Measurements from ENCODE around the gene SPRY1. TPM values are rescaled to one million over a fixed set of nuclear protein-coding genes. Genes with fewer than 3 reads are reported as not detected.

The SPRY1 gene
- total RNA-seq, 1 experiment from 2014 or later: 4.8 TPM

DNA sequence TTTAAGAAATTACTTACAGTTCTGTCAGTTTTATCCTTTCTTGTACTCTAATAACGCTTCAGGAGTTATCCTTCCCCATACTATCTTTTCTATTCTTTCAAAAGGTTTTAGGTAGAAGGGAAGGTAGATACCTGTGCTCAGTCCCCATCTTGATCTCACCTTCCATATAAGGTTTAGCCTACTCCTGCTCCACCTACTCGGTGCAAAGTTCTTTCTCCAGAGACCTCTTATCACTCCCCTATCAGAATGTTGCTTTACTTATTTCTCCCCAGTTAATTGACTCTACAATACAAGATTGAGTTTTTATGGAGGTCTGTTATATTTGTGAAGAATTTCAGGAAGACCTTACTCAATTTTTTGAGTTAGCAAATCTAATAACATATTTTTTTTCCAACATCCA, 33.9 kb downstream of the SPRY1 start:
- Histone ChIP-seq H3K79me2 (ENCODE audit: insufficient read depth, low read length) (no peaks in the 10 kb centered on the region), H3K27me3 (ENCODE audit: insufficient read depth, low read length) (no peaks in the 10 kb centered on the region), H3K9me3 (ENCODE audit: control insufficient read depth in 1 of 2, insufficient read depth in 1 of 2, low read depth in 1 of 2, low read length in 2 of 2) (no peaks in the 10 kb centered on the region), H3K36me3 (ENCODE audit: control insufficient read depth in 1 of 2, insufficient read depth in 2 of 2, low read length in 2 of 2) (no peaks in the 10 kb centered on the region), H3K4me3 (replicated peaks in 1 of 2; ENCODE audit: low read depth in 1 of 2, low read length in 2 of 2) (no peak overlapping the region), H3K4me1 (ENCODE audit: control insufficient read depth in 1 of 2, insufficient read depth in 2 of 2, low read length in 2 of 2) (no peaks in the 10 kb centered on the region), H3K9me2 (ENCODE audit: insufficient read depth) (no peaks in the 10 kb centered on the region), H2AFZ (ENCODE audit: low read depth, low read length, poor library complexity, severe bottlenecking) (no peak overlapping the region), H3K9ac (ENCODE audit: low read length) (no peak overlapping the region), H4K20me1 (ENCODE audit: insufficient read depth) (no peaks in the 10 kb centered on the region), H3K27ac (ENCODE audit: low read depth, low read length) (no peak overlapping the region), H3K4me2 (ENCODE audit: low read length) (no peak overlapping the region)
- CTCF ChIA-PET: no interaction called here
- TF ChIP-seq EZH2 (IDR thresholded peaks at IDR 0.05) (no peak), SIN3A (IDR thresholded peaks at IDR 0.05; ENCODE audit: low read depth) (no peak), JUND (IDR thresholded peaks at IDR 0.05) (no peak), POLR2AphosphoS5 (IDR thresholded peaks at IDR 0.05; ENCODE audit: low read depth, low read length) (no peak), SRF (IDR thresholded peaks at IDR 0.05; ENCODE audit: low read depth) (no peak), ZNF274 (IDR thresholded peaks at IDR 0.05; ENCODE audit: low read depth, low read length) (no peak), RAD21 (IDR thresholded peaks at IDR 0.05; ENCODE audit: low read depth) (no peak), ELF1 (IDR thresholded peaks at IDR 0.05; ENCODE audit: borderline replicate concordance, low read depth) (no peak)
- TF ChIP-seq, protein P1, sequence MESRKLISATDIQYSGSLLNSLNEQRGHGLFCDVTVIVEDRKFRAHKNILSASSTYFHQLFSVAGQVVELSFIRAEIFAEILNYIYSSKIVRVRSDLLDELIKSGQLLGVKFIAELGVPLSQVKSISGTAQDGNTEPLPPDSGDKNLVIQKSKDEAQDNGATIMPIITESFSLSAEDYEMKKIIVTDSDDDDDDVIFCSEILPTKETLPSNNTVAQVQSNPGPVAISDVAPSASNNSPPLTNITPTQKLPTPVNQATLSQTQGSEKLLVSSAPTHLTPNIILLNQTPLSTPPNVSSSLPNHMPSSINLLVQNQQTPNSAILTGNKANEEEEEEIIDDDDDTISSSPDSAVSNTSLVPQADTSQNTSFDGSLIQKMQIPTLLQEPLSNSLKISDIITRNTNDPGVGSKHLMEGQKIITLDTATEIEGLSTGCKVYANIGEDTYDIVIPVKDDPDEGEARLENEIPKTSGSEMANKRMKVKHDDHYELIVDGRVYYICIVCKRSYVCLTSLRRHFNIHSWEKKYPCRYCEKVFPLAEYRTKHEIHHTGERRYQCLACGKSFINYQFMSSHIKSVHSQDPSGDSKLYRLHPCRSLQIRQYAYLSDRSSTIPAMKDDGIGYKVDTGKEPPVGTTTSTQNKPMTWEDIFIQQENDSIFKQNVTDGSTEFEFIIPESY (IDR thresholded peaks at IDR 0.05; ENCODE audit: extremely low read depth, insufficient replicate concordance, low read length): no peak
- TF ChIP-seq, protein P2, sequence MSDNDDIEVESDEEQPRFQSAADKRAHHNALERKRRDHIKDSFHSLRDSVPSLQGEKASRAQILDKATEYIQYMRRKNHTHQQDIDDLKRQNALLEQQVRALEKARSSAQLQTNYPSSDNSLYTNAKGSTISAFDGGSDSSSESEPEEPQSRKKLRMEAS (IDR thresholded peaks at IDR 0.05): no peak
- TF ChIP-seq, protein P3, sequence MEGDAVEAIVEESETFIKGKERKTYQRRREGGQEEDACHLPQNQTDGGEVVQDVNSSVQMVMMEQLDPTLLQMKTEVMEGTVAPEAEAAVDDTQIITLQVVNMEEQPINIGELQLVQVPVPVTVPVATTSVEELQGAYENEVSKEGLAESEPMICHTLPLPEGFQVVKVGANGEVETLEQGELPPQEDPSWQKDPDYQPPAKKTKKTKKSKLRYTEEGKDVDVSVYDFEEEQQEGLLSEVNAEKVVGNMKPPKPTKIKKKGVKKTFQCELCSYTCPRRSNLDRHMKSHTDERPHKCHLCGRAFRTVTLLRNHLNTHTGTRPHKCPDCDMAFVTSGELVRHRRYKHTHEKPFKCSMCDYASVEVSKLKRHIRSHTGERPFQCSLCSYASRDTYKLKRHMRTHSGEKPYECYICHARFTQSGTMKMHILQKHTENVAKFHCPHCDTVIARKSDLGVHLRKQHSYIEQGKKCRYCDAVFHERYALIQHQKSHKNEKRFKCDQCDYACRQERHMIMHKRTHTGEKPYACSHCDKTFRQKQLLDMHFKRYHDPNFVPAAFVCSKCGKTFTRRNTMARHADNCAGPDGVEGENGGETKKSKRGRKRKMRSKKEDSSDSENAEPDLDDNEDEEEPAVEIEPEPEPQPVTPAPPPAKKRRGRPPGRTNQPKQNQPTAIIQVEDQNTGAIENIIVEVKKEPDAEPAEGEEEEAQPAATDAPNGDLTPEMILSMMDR (IDR thresholded peaks at IDR 0.05 in 2 of 3, conservative IDR thresholded peaks at IDR 0.05 in 1 of 3; ENCODE audit: borderline replicate concordance in 1 of 3, insufficient read depth in 1 of 3, low read depth in 2 of 3, low read length in 2 of 3): no peak
- TF ChIP-seq, protein P4, sequence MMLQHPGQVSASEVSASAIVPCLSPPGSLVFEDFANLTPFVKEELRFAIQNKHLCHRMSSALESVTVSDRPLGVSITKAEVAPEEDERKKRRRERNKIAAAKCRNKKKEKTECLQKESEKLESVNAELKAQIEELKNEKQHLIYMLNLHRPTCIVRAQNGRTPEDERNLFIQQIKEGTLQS (IDR thresholded peaks at IDR 0.05): no peak
- RAD21 ChIA-PET (ENCODE audit: low non-redundant PET in 1 of 2, low total read pairs in 2 of 2, uncharacterized antibody in 2 of 2, unreplicated experiment in 2 of 2): no interaction called here
- DNase-seq (ENCODE audit: low read depth, low spot score) (no peak), ATAC-seq (no peak)
- no TSS peak for BruUV-seq (replicated peaks)
- POLR2A ChIA-PET: no interaction called here
- intact Hi-C loops (cut with micrococcal nuclease): no loop called here
